ENCODE data around the gene THRB.

The THRB gene

GRCh38 chr3:24339266-24339825 lies 155.3 kb downstream of the THRB start:
- Mint-ChIP-seq H3K4me1 (ENCODE audit: low read depth) (no peaks in the 10 kb centered on the region), H3K27ac (no peak overlapping the region), H3K4me3 (no peak overlapping the region), H3K36me3 (ENCODE audit: low read depth) (no peaks in the 10 kb centered on the region), H3K27me3 (no peaks in the 10 kb centered on the region), H3K9me3 (no peaks in the 10 kb centered on the region)
- intact Hi-C loops (cut with micrococcal nuclease), result no loop called here

DNA sequence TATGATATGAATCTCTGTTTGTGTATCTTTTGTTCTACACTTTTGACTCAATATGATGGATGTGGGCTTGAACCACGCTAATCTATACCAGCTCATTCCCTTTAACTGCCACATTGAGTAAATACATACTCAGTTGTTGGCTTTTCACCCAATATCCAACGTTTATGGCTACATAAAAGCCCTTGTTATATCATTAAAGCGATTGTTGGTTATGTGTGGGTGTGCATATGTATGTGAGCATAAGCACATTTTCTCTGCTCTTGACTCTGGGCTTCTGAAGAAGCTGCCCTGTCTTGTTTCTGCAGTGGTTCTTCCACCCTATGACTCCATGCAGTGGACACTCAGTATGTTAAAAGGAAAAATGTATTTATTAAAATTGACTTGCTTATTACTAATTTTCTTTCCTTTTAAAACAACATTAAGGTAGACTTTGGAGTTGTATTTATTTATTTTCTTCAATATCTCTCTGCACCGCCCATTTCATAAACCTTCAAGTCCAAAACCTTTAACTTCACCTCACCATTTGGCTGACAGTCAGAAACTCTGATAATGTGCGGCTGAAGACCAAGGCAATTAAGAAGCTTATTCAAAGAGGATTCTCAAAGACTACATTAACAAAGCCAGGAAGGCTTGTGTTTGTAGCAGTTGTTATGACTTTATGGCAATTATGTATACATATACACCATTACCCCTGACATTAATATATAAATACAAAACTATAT lies 156.1 kb downstream of the THRB start:
- intact Hi-C loops (cut with micrococcal nuclease), result no loop called here
- Mint-ChIP-seq H3K4me3 (no peak overlapping the region), H3K36me3 (ENCODE audit: low read depth) (no peaks in the 10 kb centered on the region), H3K9me3 (no peaks in the 10 kb centered on the region), H3K4me1 (ENCODE audit: low read depth) (no peaks in the 10 kb centered on the region), H3K27ac (no peak overlapping the region), H3K27me3 (no peaks in the 10 kb centered on the region)

- Mint-ChIP-seq H3K9me3 (no peaks in the 10 kb centered on the region), H3K36me3 (ENCODE audit: low read depth) (no peaks in the 10 kb centered on the region), H3K4me1 (ENCODE audit: low read depth) (no peaks in the 10 kb centered on the region), H3K4me3 (no peak overlapping the region), H3K27ac (no peak overlapping the region), H3K27me3 (no peaks in the 10 kb centered on the region)
- intact Hi-C loops (cut with micrococcal nuclease), result no loop called here
These were observed 158.5 kb downstream of the THRB start for GRCh38 chr3:24336101-24336500.

GRCh38 chr3:24332092-24332491 lies 162.6 kb downstream of the THRB start:
- H3K9me3 Mint-ChIP-seq, result no peaks in the 10 kb centered on the region
- no peaks in the 10 kb centered on the region for H3K4me1 Mint-ChIP-seq (ENCODE audit: low read depth)
- H3K36me3 Mint-ChIP-seq (ENCODE audit: low read depth), result no peaks in the 10 kb centered on the region
- H3K27me3 Mint-ChIP-seq, result no peaks in the 10 kb centered on the region
- H3K27ac Mint-ChIP-seq, result no peak overlapping the region
- intact Hi-C loops (cut with micrococcal nuclease), result no loop called here
- no peak overlapping the region for H3K4me3 Mint-ChIP-seq

DNA sequence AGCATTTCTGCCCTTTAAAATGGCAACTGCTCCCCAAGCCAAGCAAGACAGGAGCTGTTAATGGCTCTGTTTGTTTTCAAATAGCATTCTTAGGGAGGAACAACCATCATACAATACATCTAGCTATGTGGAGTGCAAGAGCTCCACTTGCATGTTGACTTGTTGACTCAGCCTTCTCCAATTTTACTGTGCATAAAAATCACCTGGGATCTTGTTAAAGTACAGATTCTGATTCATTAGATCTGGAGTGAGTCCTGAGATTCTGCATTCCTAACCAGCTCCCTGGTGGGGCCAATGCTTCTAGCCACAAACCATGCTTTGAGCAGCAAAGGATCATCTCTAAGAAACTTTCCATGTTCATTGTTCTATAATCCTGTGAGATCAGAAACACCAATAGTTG lies 171.4 kb downstream of the THRB start:
- no peak overlapping the region for H3K4me3 Mint-ChIP-seq
- no peaks in the 10 kb centered on the region for H3K27me3 Mint-ChIP-seq
- no peak overlapping the region for H3K27ac Mint-ChIP-seq
- no peaks in the 10 kb centered on the region for H3K9me3 Mint-ChIP-seq
- intact Hi-C loops (cut with micrococcal nuclease), result no loop called here
- no peaks in the 10 kb centered on the region for H3K36me3 Mint-ChIP-seq (ENCODE audit: low read depth)
- H3K4me1 Mint-ChIP-seq (ENCODE audit: low read depth), result no peaks in the 10 kb centered on the region

DNA sequence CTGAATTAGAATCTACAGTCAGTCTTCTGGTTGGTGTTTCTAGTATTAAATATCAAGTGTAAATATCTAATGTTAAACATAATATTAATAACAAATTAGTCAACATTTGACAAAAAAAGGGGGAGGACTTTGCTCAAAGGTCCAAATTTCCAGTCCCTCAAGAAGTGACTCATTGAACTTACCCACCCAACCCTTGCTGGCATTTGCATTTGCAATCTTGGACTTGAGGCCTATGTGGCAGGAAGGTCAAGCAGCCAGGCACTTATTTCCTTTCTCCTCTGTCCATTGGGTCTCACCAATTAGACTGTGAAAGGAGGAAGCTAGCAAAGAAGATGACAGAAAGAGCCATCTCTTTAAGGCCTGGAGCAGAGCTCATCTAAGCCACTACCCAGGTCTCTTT lies 174.0 kb downstream of the THRB start:
- Mint-ChIP-seq H3K36me3 (ENCODE audit: low read depth) (no peaks in the 10 kb centered on the region), H3K4me1 (ENCODE audit: low read depth) (no peaks in the 10 kb centered on the region), H3K27ac (no peak overlapping the region), H3K27me3 (no peaks in the 10 kb centered on the region), H3K4me3 (no peak overlapping the region), H3K9me3 (peaks cover 9% of the 10 kb centered on the region)
- intact Hi-C loops (cut with micrococcal nuclease), result no loop called here

DNA sequence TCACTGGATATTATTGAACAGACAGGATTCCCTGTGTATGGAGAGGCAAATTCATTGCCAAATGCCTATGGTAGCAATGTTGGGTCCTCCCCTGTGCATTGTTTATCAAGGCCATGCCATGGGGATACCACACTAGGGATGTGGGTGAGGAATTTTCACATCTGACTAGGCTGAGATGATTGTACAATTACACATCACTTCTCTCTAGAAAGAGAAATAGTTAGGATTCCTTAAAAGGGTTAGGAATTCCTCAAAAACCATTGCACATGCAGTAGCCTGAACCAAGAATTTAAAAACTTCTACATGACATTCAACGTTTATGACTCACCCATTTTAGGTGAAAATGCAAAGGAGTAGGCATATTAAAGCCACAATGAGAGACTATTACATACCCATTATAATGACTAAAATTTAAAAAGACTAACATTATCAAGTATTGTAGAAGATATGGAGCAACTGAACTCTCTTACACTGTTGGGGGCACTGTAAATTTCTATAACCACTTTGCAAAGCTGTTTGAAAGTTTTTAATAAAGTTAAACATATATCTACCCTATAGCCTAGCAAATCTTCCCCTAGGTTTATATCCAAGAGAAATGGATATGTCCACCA lies 175.9 kb downstream of the THRB start:
- H3K27me3 Mint-ChIP-seq, result no peaks in the 10 kb centered on the region
- no peaks in the 10 kb centered on the region for H3K36me3 Mint-ChIP-seq (ENCODE audit: low read depth)
- no peak overlapping the region for H3K4me3 Mint-ChIP-seq
- intact Hi-C loops (cut with micrococcal nuclease), result no loop called here
- H3K4me1 Mint-ChIP-seq (ENCODE audit: low read depth), result no peaks in the 10 kb centered on the region
- H3K9me3 Mint-ChIP-seq, result peaks cover 9% of the 10 kb centered on the region
- no peak overlapping the region for H3K27ac Mint-ChIP-seq

GRCh38 chr3:24316887-24317383 lies 177.7 kb downstream of the THRB start:
- peaks cover 9% of the 10 kb centered on the region for H3K9me3 Mint-ChIP-seq
- no peaks in the 10 kb centered on the region for H3K4me1 Mint-ChIP-seq (ENCODE audit: low read depth)
- no peaks in the 10 kb centered on the region for H3K27me3 Mint-ChIP-seq
- H3K36me3 Mint-ChIP-seq (ENCODE audit: low read depth), result no peaks in the 10 kb centered on the region
- no peak overlapping the region for H3K4me3 Mint-ChIP-seq
- no peak overlapping the region for H3K27ac Mint-ChIP-seq
- intact Hi-C loops (cut with micrococcal nuclease), result no loop called here

DNA sequence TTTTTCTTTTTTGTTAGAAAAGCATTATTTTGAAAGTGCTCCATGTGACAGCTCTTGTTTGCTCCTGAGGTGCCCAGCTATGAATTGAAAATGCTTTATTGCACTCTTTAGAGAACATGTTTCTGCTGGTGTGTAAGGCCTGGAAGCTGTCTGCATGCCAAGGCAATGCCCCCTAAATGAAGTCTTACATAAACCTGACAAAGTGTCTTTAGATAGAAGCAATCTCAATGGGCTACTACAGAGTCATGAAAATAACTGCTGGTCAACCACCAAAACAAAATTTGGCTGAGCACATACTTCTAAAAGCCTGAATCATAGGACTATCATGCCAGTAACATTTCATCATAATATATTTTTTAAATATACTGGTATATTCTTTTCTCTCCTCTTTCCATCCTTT lies 178.7 kb downstream of the THRB start:
- no peaks in the 10 kb centered on the region for H3K4me1 Mint-ChIP-seq (ENCODE audit: low read depth)
- intact Hi-C loops (cut with micrococcal nuclease), result no loop called here
- H3K9me3 Mint-ChIP-seq, result peaks cover 9% of the 10 kb centered on the region
- H3K4me3 Mint-ChIP-seq, result no peak overlapping the region
- no peaks in the 10 kb centered on the region for H3K36me3 Mint-ChIP-seq (ENCODE audit: low read depth)
- no peaks in the 10 kb centered on the region for H3K27me3 Mint-ChIP-seq
- H3K27ac Mint-ChIP-seq, result no peak overlapping the region

- no peaks in the 10 kb centered on the region for H3K27me3 Mint-ChIP-seq
- intact Hi-C loops (cut with micrococcal nuclease), result no loop called here
- peaks cover 9% of the 10 kb centered on the region for H3K9me3 Mint-ChIP-seq
- no peak overlapping the region for H3K4me3 Mint-ChIP-seq
- H3K27ac Mint-ChIP-seq, result no peak overlapping the region
- H3K4me1 Mint-ChIP-seq (ENCODE audit: low read depth), result no peaks in the 10 kb centered on the region
- H3K36me3 Mint-ChIP-seq (ENCODE audit: low read depth), result no peaks in the 10 kb centered on the region
These were observed 179.3 kb downstream of the THRB start for GRCh38 chr3:24315356-24315755.

GRCh38 chr3:24311881-24312280 lies 182.8 kb downstream of the THRB start:
- Mint-ChIP-seq H3K27ac (no peak overlapping the region), H3K9me3 (no peaks in the 10 kb centered on the region), H3K27me3 (no peaks in the 10 kb centered on the region), H3K36me3 (ENCODE audit: low read depth) (no peaks in the 10 kb centered on the region), H3K4me3 (no peak overlapping the region), H3K4me1 (ENCODE audit: low read depth) (no peaks in the 10 kb centered on the region)
- intact Hi-C loops (cut with micrococcal nuclease), result no loop called here

DNA sequence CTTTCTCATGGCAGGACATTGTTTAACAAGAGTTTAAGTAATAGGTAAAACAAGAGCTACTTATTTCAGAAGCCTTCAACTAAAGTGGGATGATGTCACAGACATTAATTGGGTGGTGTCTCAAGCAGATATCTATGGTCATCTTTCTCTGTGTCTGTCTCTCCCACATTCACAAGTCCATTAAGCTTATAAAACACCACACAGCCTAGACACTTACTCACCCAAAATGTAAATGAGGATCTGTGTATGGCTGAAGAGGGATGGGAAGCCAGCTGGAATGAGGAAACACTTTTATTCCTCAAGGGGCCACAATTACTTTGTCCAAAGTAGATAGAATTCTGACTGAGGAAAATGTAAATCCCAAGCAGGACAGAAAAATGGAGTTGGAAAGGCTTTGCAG lies 183.8 kb downstream of the THRB start:
- H3K4me1 Mint-ChIP-seq (ENCODE audit: low read depth), result no peaks in the 10 kb centered on the region
- no peaks in the 10 kb centered on the region for H3K27me3 Mint-ChIP-seq
- no peaks in the 10 kb centered on the region for H3K36me3 Mint-ChIP-seq (ENCODE audit: low read depth)
- no peak overlapping the region for H3K27ac Mint-ChIP-seq
- H3K4me3 Mint-ChIP-seq, result no peak overlapping the region
- intact Hi-C loops (cut with micrococcal nuclease), result no loop called here
- no peaks in the 10 kb centered on the region for H3K9me3 Mint-ChIP-seq

- Mint-ChIP-seq H3K9me3 (no peaks in the 10 kb centered on the region), H3K4me1 (ENCODE audit: low read depth) (no peaks in the 10 kb centered on the region), H3K27ac (no peak overlapping the region), H3K4me3 (no peak overlapping the region), H3K27me3 (no peaks in the 10 kb centered on the region), H3K36me3 (ENCODE audit: low read depth) (no peaks in the 10 kb centered on the region)
- intact Hi-C loops (cut with micrococcal nuclease), result no loop called here
These were observed 188.1 kb downstream of the THRB start for GRCh38 chr3:24306518-24306917.

GRCh38 chr3:24305795-24306467 lies 188.7 kb downstream of the THRB start:
- intact Hi-C loops (cut with micrococcal nuclease), result no loop called here
- Mint-ChIP-seq H3K9me3 (no peaks in the 10 kb centered on the region), H3K4me1 (ENCODE audit: low read depth) (no peaks in the 10 kb centered on the region), H3K4me3 (no peak overlapping the region), H3K36me3 (ENCODE audit: low read depth) (no peaks in the 10 kb centered on the region), H3K27me3 (no peaks in the 10 kb centered on the region), H3K27ac (no peak overlapping the region)

Measured in dendritic cell treated with granulocyte-macrophage colony-stimulating factor and Interleukin-4, amounts not matched to agents 40 ng/mL and 50 ng/mL, for 4 days (primary cell).